Measurements from ENCODE around the gene ORMDL3.
"Not testable (repeated sequence)": the region's sequence is repeated elsewhere in the genome, so short reads cannot be mapped to it uniquely, and the experiment has no call there.

ORMDL3 gene

DNA sequence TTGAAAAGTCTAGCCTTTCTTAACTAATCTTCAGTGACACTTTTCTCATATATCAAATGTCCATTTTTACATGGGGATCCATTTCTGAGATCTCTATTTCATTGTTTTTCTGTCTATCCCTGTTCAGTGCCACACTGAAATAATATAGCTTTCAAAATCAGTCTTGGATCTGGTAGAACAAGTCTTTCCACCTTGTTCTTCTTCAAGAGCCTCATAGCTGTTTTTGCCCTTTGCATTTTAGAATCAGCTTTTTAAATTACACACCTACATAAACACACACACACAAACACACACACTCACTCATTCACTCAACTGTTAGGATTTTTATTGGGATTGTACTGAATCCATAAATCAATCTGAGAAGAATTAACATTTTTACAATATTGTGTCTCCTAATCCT, 28.2 kb downstream of the ORMDL3 start:
- FAIRE-seq (no peak), DNase-seq (ENCODE audit: insufficient read length) (no peak)
- TF ChIP-seq TAF1 (IDR thresholded peaks at IDR 0.05; ENCODE audit: borderline replicate concordance, low read depth, low read length) = no peak
- TF ChIP-seq POLR2A (IDR thresholded peaks at IDR 0.05; ENCODE audit: low read depth, low read length) = no peak
- TF ChIP-seq POLR2AphosphoS5 (IDR thresholded peaks at IDR 0.05; ENCODE audit: low read depth, low read length) = no peak

DNA sequence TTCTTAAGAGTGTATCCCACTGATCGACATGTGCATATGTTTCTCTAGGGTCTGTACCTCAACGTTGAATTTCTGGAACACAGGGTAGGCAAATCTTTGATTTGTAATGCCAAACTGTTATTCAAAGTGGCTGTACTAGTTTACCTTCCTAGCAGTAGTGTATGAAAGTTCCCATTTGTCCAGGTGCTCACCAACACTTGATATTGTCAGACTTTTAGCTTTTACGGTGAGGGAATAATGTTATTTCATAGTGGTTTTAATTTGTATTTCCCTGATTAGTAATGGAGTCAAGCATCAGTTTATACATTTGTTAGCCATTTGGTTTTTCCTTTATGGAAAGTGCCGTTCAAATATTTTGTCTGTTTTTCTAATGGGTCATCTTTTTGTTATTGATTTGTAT, 29.3 kb downstream of the ORMDL3 start:
- DNase-seq (ENCODE audit: insufficient read length) = no peak
- no peak for FAIRE-seq

DNA sequence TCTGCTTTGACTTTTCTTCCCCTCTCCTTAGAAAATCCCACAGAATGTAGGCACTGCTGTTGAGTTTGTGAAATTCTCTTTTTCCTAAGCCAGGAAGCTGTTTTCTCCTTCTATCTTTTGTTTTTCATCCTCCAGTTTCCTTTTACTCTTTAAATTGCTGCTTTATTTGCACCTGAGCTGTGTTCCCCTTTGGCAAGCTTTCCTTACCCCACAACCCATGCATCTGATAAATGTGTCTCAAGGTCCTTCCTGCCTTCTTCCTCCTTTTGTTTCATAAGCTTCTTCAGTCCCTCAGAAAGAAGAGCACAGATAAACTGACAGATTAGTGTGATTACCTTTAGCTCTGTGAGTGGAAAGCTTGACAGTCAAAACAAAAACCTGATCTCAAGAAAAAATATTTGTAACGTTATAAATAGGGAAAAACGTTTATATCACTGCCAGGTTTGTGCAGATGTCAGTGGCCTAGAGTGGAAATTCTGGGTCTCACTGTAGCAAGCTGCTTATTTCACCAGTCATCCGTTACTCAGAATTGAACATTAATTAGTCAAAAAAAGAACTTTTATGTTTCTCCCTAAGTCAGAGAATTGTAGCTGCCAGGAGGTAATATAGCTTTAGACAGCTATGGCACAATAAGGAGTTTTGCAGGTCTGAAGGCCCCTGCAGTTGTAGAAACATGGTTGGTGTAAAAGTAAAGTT, 32.6 kb downstream of the ORMDL3 start:
- DNase-seq (ENCODE audit: insufficient read length) (no peak), FAIRE-seq (no peak)
- no peak for TF ChIP-seq TAF1 (IDR thresholded peaks at IDR 0.05; ENCODE audit: borderline replicate concordance, low read depth, low read length)
- TF ChIP-seq POLR2A (IDR thresholded peaks at IDR 0.05; ENCODE audit: low read depth, low read length) = no peak
- no peak for TF ChIP-seq POLR2AphosphoS5 (IDR thresholded peaks at IDR 0.05; ENCODE audit: low read depth, low read length)

More for the DNA sequence above, 29.3 kb downstream of the ORMDL3 start:
- TF ChIP-seq POLR2A (IDR thresholded peaks at IDR 0.05; ENCODE audit: low read depth, low read length) = no peak
- no peak for TF ChIP-seq POLR2AphosphoS5 (IDR thresholded peaks at IDR 0.05; ENCODE audit: low read depth, low read length)
- TF ChIP-seq TAF1 (IDR thresholded peaks at IDR 0.05; ENCODE audit: borderline replicate concordance, low read depth, low read length) = no peak

DNA sequence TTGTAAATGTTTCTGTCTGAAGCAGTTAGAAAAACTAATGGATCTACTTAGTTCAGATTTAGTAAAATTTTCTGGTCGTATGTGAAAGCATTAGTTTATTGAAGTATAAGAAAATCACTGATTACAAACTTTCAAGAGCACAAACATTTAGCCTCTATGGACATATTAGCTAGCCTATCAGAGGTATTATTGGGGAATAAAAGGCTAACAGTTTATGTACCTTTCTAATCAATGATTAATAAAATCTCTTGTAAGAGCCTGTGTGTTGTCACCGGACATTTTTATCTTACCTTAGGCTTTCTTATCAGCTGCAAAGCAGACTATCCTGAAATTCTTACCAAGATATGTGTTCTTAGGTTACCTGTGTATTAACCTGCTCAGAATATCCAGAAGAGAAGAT, 38.2 kb downstream of the ORMDL3 start:
- TF ChIP-seq TAF1 (IDR thresholded peaks at IDR 0.05; ENCODE audit: borderline replicate concordance, low read depth, low read length) (no peak), POLR2AphosphoS5 (IDR thresholded peaks at IDR 0.05; ENCODE audit: low read depth, low read length) (no peak), POLR2A (IDR thresholded peaks at IDR 0.05; ENCODE audit: low read depth, low read length) (no peak)
- no peak for FAIRE-seq
- no peak for DNase-seq (ENCODE audit: insufficient read length)

DNA sequence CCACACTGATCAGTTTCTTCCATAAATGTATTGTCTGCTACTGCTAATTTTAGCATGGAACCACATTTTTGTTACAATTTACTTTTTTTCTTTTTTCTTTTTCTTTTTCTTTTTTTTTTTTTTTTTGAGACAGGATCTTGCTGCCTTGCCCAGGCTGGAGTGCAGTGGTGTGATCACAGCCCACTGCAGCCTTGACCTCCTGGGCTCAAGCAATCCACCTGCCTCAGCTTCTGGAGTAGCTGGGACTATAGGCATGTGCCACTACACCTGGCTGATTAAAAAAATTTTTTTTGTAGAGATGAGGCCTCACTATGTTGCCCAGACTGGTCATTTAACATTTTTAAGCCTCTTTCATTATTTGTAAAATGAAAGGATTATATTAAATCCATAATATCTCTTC, 40.3 kb downstream of the ORMDL3 start:
- DNase-seq (ENCODE audit: insufficient read length) (no peak), FAIRE-seq (no peak)
- no peak for TF ChIP-seq POLR2AphosphoS5 (IDR thresholded peaks at IDR 0.05; ENCODE audit: low read depth, low read length)
- TF ChIP-seq POLR2A (IDR thresholded peaks at IDR 0.05; ENCODE audit: low read depth, low read length) = no peak
- TF ChIP-seq TAF1 (IDR thresholded peaks at IDR 0.05; ENCODE audit: borderline replicate concordance, low read depth, low read length) = no peak

DNA sequence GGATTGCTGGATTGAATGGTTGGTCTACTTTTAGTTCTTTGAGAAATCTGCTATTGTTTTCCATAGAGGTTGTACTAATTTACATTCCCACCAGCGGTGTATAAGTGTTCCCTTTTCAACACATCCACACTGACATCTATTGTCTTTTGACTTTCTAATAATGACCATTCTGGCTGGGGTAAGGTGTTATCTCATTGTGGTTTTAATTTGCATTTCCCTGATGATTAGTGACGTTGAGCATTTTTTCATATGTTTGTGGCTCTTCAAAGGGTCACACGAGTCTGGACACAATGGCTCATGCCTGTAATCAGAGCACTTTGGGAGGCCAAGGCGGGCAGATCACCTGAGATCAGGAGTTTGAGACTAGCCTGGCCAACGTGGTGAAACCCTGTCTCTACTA, 41.3 kb downstream of the ORMDL3 start:
- not testable (repeated sequence) for DNase-seq (ENCODE audit: insufficient read length); FAIRE-seq

DNA sequence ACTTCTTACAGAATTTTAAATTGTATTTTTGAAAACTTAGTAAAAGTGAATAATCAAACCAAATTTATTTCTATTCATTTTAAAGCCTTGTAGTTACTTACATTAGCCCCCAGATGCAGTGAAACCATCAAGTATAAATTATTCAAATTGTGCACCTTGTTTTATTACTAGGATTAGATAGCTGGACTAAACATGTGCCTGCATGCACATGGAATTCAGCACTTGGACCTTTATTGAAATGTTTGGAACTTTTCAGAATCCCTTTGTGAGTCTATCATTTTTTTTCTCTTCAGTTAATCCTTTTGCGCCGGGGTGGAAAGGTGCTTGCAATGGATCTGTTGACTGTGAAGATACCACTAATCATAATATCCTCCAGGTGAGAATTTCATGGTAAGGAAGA, 54.6 kb downstream of the ORMDL3 start:
- no peak for TF ChIP-seq TAF1 (IDR thresholded peaks at IDR 0.05; ENCODE audit: borderline replicate concordance, low read depth, low read length)
- TF ChIP-seq POLR2AphosphoS5 (IDR thresholded peaks at IDR 0.05; ENCODE audit: low read depth, low read length) = no peak
- TF ChIP-seq POLR2A (IDR thresholded peaks at IDR 0.05; ENCODE audit: low read depth, low read length) = no peak
- FAIRE-seq (peak; percentile 9), DNase-seq (ENCODE audit: insufficient read length) (no peak)

DNA sequence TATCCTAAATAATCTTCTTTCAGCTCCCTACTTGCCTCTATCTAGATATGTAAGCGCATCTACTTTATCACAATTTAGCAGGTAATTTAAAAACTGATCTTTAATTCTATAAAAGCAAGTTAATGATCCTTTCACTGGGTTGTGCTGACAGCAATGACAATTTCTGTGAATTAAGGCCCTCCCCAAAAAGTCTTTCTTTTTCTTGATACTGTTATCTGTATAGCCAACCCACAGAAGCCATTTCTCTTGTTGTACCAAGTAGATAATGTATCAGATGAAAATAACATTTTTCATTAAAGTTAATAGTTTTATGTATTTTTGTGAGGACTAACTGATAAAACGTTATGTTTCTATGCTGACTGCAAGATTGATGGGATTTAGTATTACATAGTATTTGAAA, 55.6 kb downstream of the ORMDL3 start:
- no peak for DNase-seq (ENCODE audit: insufficient read length)
- peak; percentile 57 for FAIRE-seq
- TF ChIP-seq POLR2A (IDR thresholded peaks at IDR 0.05; ENCODE audit: low read depth, low read length) (no peak), POLR2AphosphoS5 (IDR thresholded peaks at IDR 0.05; ENCODE audit: low read depth, low read length) (no peak), TAF1 (IDR thresholded peaks at IDR 0.05; ENCODE audit: borderline replicate concordance, low read depth, low read length) (no peak)
